ENCODE results near the gene CSNK2A1. TPM values are rescaled to one million over a fixed set of nuclear protein-coding genes. Genes with fewer than 3 reads are reported as not detected.

The CSNK2A1 gene
- total and polyA plus RNA-seq, 2 of the 8 experiments (the other 6 are each of a cell fraction or from before 2014, with no cell fraction given), result 117 to 260 TPM

GRCh38 chr20:458776-459175 lies 84.8 kb downstream of the CSNK2A1 start:
- no peak overlapping the region for H3K14ac ChIP-seq (ENCODE audit: insufficient read length)
- no peak for FAIRE-seq
- no peak overlapping the region for H3K9ac ChIP-seq (replicated peaks in 1 of 4; ENCODE audit: extremely low read depth in 1 of 4, low read depth in 3 of 4, low read length in 3 of 4)
- no peak overlapping the region for H4K91ac ChIP-seq (replicated peaks; ENCODE audit: insufficient read length, low read length)
- H3K9me3 ChIP-seq (ENCODE audit: insufficient read depth in 2 of 2, low read depth in 1 of 2, low read length in 1 of 2), result no peaks in the 10 kb centered on the region
- no peak overlapping the region for H2AK5ac ChIP-seq (ENCODE audit: low read depth, low read length)
- H3K4me2 ChIP-seq (ENCODE audit: insufficient read depth in 1 of 2, low read depth in 2 of 2, low read length in 2 of 2), result no peak overlapping the region
- H3K4me1 ChIP-seq (replicated peaks in 1 of 4; ENCODE audit: control insufficient read depth in 3 of 4, insufficient read depth in 4 of 4, low read length in 3 of 4), result peaks cover 0 to 4% (median 1%) of the 10 kb centered on the region in 4 experiments; a peak in 3 of 7 replicates
- no peak overlapping the region for H2BK15ac ChIP-seq (ENCODE audit: low read length)
- H2BK120ac ChIP-seq (replicated peaks; ENCODE audit: low read depth, low read length), result no peak overlapping the region
- no peak overlapping the region for H3K4ac ChIP-seq (replicated peaks; ENCODE audit: insufficient read length, low read depth, low read length)
- H2BK5ac ChIP-seq (ENCODE audit: low read depth, low read length), result no peak overlapping the region
- no peak for DNase-seq (ENCODE audit: low read depth in 1 of 2, low spot score in 2 of 2)
- H3K23ac ChIP-seq (ENCODE audit: insufficient read length), result no peak overlapping the region
- H3K56ac ChIP-seq (replicated peaks; ENCODE audit: insufficient read length, low read depth, low read length), result no peak overlapping the region
- no peak overlapping the region for H3K18ac ChIP-seq (ENCODE audit: extremely low read depth, low read length)
- no peak overlapping the region for H3K27ac ChIP-seq (ENCODE audit: low read depth, low read length)
- peaks cover 2 to 17% of the 10 kb centered on the region in 2 experiments for H4K20me1 ChIP-seq (replicated peaks in 1 of 2; ENCODE audit: control insufficient read depth in 1 of 2, insufficient read depth in 2 of 2, low read length in 2 of 2)
- peaks cover 4 to 50% of the 10 kb centered on the region in 2 experiments for H3K79me2 ChIP-seq (ENCODE audit: control insufficient read depth in 1 of 2, insufficient read depth in 2 of 2, low read length in 2 of 2)
- H3K79me1 ChIP-seq (ENCODE audit: low read depth, low read length), result peaks cover 9% of the 10 kb centered on the region
- no peak overlapping the region for H3K4me3 ChIP-seq (ENCODE audit: extremely low read depth in 1 of 4, insufficient read depth in 2 of 4, low read depth in 3 of 4, low read length in 4 of 4)
- H2BK20ac ChIP-seq (ENCODE audit: low read length), result no peak overlapping the region
- H3K27me3 ChIP-seq (replicated peaks in 1 of 4; ENCODE audit: control insufficient read depth in 3 of 4, extremely low read depth in 1 of 4, insufficient read depth in 3 of 4, low read length in 3 of 4), result peaks cover 0 to 9% (median 5%) of the 10 kb centered on the region in 4 experiments; a peak in 3 of 7 replicates
- no peak overlapping the region for H2AFZ ChIP-seq (ENCODE audit: low read length)
- ChIA-PET POLR2A (ENCODE audit: partially characterized antibody) (interaction anchor here (1.5 kb wide), 1 partner anchor 20 kb away, joined by 3 read pairs; no protein-coding TSS in a partner anchor), CTCF (ENCODE audit: partially characterized antibody) (interaction anchor here (1.1 to 2.1 kb wide), 4 partner anchors 18 to 105 kb away, joined by 3 to 8 read pairs (median 4); no protein-coding TSS in a partner anchor)
- H3K36me3 ChIP-seq (ENCODE audit: control insufficient read depth in 2 of 4, insufficient read depth in 4 of 4, low read length in 3 of 4), result no peaks in the 10 kb centered on the region
- no peak overlapping the region for H4K5ac ChIP-seq (ENCODE audit: insufficient read length, low read depth, low read length)
- whole genome bisulfite sequencing, 2 experiments (ENCODE audit: extremely low coverage in 1 of 2, insufficient coverage in 1 of 2, insufficient read length in 1 of 2, insufficient replicate concordance in 2 of 2, low coverage in 1 of 2, low lambda C conversion rate in 2 of 2, missing lambda C conversion rate in 1 of 2), result 95% methylated on average over 6 of the region's 6 CpGs; no CpG with 5 or more reads in 1 of the 2 experiments
- no peak overlapping the region for H2BK12ac ChIP-seq (ENCODE audit: low read depth, low read length)
- H4K8ac ChIP-seq (ENCODE audit: extremely low read depth, insufficient read depth, low read length), result no peak overlapping the region
- peaks cover 6% of the 10 kb centered on the region; the same call in 1 of the 2 replicates for H3K23me2 ChIP-seq (ENCODE audit: low read depth, low read length)
- TF ChIP-seq NANOG (IDR thresholded peaks at IDR 0.05; ENCODE audit: insufficient read depth, low read depth, low read length, poor library complexity, severe bottlenecking), result no peak

Data from H1 (cell line).